Aorta (tissue), 5 donors: ENCODE data around the gene B3GALT5. TPM values are rescaled to one million over a fixed set of nuclear protein-coding genes. Genes with fewer than 3 reads are reported as not detected.

Experiments used
- ATAC-seq: fragments of 200-7000 bp; cut with Tn5 transposase; one replicate; pipeline ENCODE4 v1.9.1; 2022; ENCODE audit warnings: moderate library complexity; ENCODE audit not compliant: low FRiP score
- DNase-seq, 2 donors: peaks; one replicate each; pipeline ENCODE4 v3.0.0-alpha.2; 2020
- H3K27ac ChIP-seq, 2 donors: one replicate each; pipeline ENCODE4 v1.5.1; 2013; ENCODE audit warnings: low read length in 2 of 2, mild to moderate bottlenecking in 2 of 2, moderate library complexity in 2 of 2, control low read depth in 1 of 2, inconsistent platforms in 1 of 2, low read depth in 1 of 2
- H3K27me3 ChIP-seq, 2 donors: one replicate each; pipeline ENCODE4 v1.6.1; 2013; ENCODE audit warnings: control low read depth in 1 of 2, low read length in 1 of 2, mild to moderate bottlenecking in 1 of 2, moderate library complexity in 1 of 2; ENCODE audit not compliant: insufficient read depth in 2 of 2, control insufficient read depth in 1 of 2
- H3K36me3 ChIP-seq, 2 donors: one replicate each; pipeline ENCODE4 v1.6.1; 2013; ENCODE audit warnings: control low read depth in 1 of 2, low read length in 1 of 2, mild to moderate bottlenecking in 1 of 2; ENCODE audit not compliant: insufficient read depth in 2 of 2, control insufficient read depth in 1 of 2
- H3K4me1 ChIP-seq, 2 donors: one replicate each; pipeline ENCODE4 v1.6.1; 2013; ENCODE audit warnings: low read length in 2 of 2, control low read depth in 1 of 2, mild to moderate bottlenecking in 1 of 2, moderate library complexity in 1 of 2; ENCODE audit not compliant: insufficient read depth in 2 of 2, control insufficient read depth in 1 of 2
- H3K4me3 ChIP-seq, 2 donors: one replicate each; pipeline ENCODE4 v1.5.1; 2013; ENCODE audit warnings: low read length in 2 of 2, control low read depth in 1 of 2, mild to moderate bottlenecking in 1 of 2
- H3K9me3 ChIP-seq: one replicate; pipeline ENCODE4 v1.6.1; 2013; ENCODE audit warnings: mild to moderate bottlenecking, low read length; ENCODE audit not compliant: control insufficient read depth
- WGBS, 2 donors: extraction: QIAGEN DNeasy Blood & Tissue Kit; methylation state at CpG; one replicate each; pipeline ENCODE4 v1.1.7; 2013; 5-methylcytosine and 5-hydroxymethylcytosine counted together
- intact Hi-C, 2 donors: fragments of 100-400 bp; cut with DNase I; formaldehyde crosslinking; loops; one replicate each; pipeline versions ENCODE4 v1.14.2 to v1.15.0; 2022
- polyA plus RNA-seq, 2 donors: library from polyadenylated mRNA; stranded (reverse); fragments of 200-250 nt; gene quantifications; one replicate each; pipeline ENCODE4 v1.2.3, GENCODE V29; 2013
- total RNA-seq, 2 donors: library from RNA; stranded (reverse); fragmentation: NEBNext Ultra II Directional; extraction: Animal tissue kit (Norgen Biotek cat#: 25700); gene quantifications; one replicate each; pipeline ENCODE4 v1.2.1, GENCODE V29; 2021
- donor health status: healthy with polysubstance abuse.
- donor health status: Bipolar disorder and iron deficiency.
- donor health status: DM: no; HTN: no; CAD: no.
- donor health status: DM: no; HTN: no; CAD: no.
- donor health status: DM: yes; HTN: yes; CAD: no.

The B3GALT5 gene
- total and polyA plus RNA-seq, 4 donors = 0.10 to 0.50 (median 0.30) TPM

- intact Hi-C loops = no loop called here
- 91 to 92% methylated on average over 12 of the region's 12 CpGs for WGBS, 2 donors
- DNase-seq = no peak
- no peak for ATAC-seq
- Histone ChIP-seq H3K4me1 (no peaks in the 10 kb centered on the region), H3K9me3 (no peaks in the 10 kb centered on the region), H3K4me3 (no peak overlapping the region), H3K36me3 (no peaks in the 10 kb centered on the region), H3K27me3 (no peaks in the 10 kb centered on the region), H3K27ac (no peak overlapping the region)
These were observed 51.8 kb downstream of the B3GALT5 start for GRCh38 chr21:39664586-39664985.

- Histone ChIP-seq H3K36me3 (no peaks in the 10 kb centered on the region), H3K4me1 (no peaks in the 10 kb centered on the region), H3K27ac (no peak overlapping the region), H3K9me3 (no peaks in the 10 kb centered on the region), H3K4me3 (no peak overlapping the region), H3K27me3 (no peaks in the 10 kb centered on the region)
- no peak for ATAC-seq
- intact Hi-C loops = no loop called here
- DNase-seq = no peak
- WGBS, 2 donors = 95 to 96% methylated on average over 6 of the region's 6 CpGs
These were observed 53.3 kb downstream of the B3GALT5 start for GRCh38 chr21:39666026-39666425.

- intact Hi-C loops = no loop called here
- Histone ChIP-seq H3K27ac (no peak overlapping the region), H3K4me3 (no peak overlapping the region), H3K9me3 (no peaks in the 10 kb centered on the region), H3K4me1 (no peaks in the 10 kb centered on the region), H3K27me3 (no peaks in the 10 kb centered on the region), H3K36me3 (no peaks in the 10 kb centered on the region)
- 86 to 88% methylated on average over 17 of the region's 17 CpGs for WGBS, 2 donors
- DNase-seq (no peak), ATAC-seq (no peak)
These were observed 54.1 kb downstream of the B3GALT5 start for GRCh38 chr21:39666681-39667315.

GRCh38 chr21:39667353-39667891, 54.7 kb downstream of the B3GALT5 start:
- H3K4me1 ChIP-seq = no peaks in the 10 kb centered on the region
- ATAC-seq (no peak), DNase-seq (no peak)
- no peaks in the 10 kb centered on the region for H3K9me3 ChIP-seq
- H3K27ac ChIP-seq = no peak overlapping the region
- H3K27me3 ChIP-seq = no peaks in the 10 kb centered on the region
- intact Hi-C loops = no loop called here
- 95 to 96% methylated on average over 10 of the region's 10 CpGs for WGBS, 2 donors
- no peaks in the 10 kb centered on the region for H3K36me3 ChIP-seq
- no peak overlapping the region for H3K4me3 ChIP-seq

- WGBS, 2 donors = 93 to 94% methylated on average over 9 of the region's 9 CpGs
- Histone ChIP-seq H3K9me3 (no peaks in the 10 kb centered on the region), H3K27me3 (no peaks in the 10 kb centered on the region), H3K4me3 (no peak overlapping the region), H3K4me1 (no peaks in the 10 kb centered on the region), H3K36me3 (no peaks in the 10 kb centered on the region), H3K27ac (no peak overlapping the region)
- intact Hi-C loops = no loop called here
- ATAC-seq (no peak), DNase-seq (no peak)
These were observed 55.6 kb downstream of the B3GALT5 start for GRCh38 chr21:39668369-39668768.

- intact Hi-C loops = no loop called here
- no peak for ATAC-seq
- H3K4me3 ChIP-seq = no peak overlapping the region
These were observed 56.7 kb downstream of the B3GALT5 start for GRCh38 chr21:39669485-39669884.

GRCh38 chr21:39669976-39670661, 57.4 kb downstream of the B3GALT5 start:
- DNase-seq (no peak), ATAC-seq (no peak)
- H3K9me3 ChIP-seq = no peaks in the 10 kb centered on the region
- H3K27ac ChIP-seq = no peak overlapping the region
- no peaks in the 10 kb centered on the region for H3K27me3 ChIP-seq
- no peaks in the 10 kb centered on the region for H3K36me3 ChIP-seq
- intact Hi-C loops = no loop called here
- no peak overlapping the region for H3K4me3 ChIP-seq
- 72% methylated on average over 8 of the region's 8 CpGs for WGBS, 2 donors
- H3K4me1 ChIP-seq = no peaks in the 10 kb centered on the region

More at GRCh38 chr21:39669485-39669884, 56.7 kb downstream of the B3GALT5 start:
- Histone ChIP-seq H3K9me3 (no peaks in the 10 kb centered on the region), H3K36me3 (no peaks in the 10 kb centered on the region), H3K4me1 (no peaks in the 10 kb centered on the region), H3K27ac (no peak overlapping the region), H3K27me3 (no peaks in the 10 kb centered on the region)
- WGBS, 2 donors = 79 to 84% methylated on average over 9 of the region's 9 CpGs
- no peak for DNase-seq

- WGBS, 2 donors = 61 to 67% methylated on average over 2 of the region's 2 CpGs
- Histone ChIP-seq H3K4me3 (no peak overlapping the region), H3K27ac (no peak overlapping the region), H3K27me3 (no peaks in the 10 kb centered on the region), H3K4me1 (no peaks in the 10 kb centered on the region), H3K9me3 (no peaks in the 10 kb centered on the region), H3K36me3 (no peaks in the 10 kb centered on the region)
- intact Hi-C loops = no loop called here
- ATAC-seq (no peak), DNase-seq (no peak)
These were observed 58.0 kb downstream of the B3GALT5 start for GRCh38 chr21:39670701-39671100.

- no peaks in the 10 kb centered on the region for H3K9me3 ChIP-seq
- no peaks in the 10 kb centered on the region for H3K27me3 ChIP-seq
- DNase-seq (no peak), ATAC-seq (no peak)
- WGBS, 2 donors = 86 to 89% methylated on average over 8 of the region's 8 CpGs
- no peaks in the 10 kb centered on the region for H3K36me3 ChIP-seq
- H3K4me1 ChIP-seq = no peaks in the 10 kb centered on the region
- intact Hi-C loops = no loop called here
- H3K27ac ChIP-seq = no peak overlapping the region
- no peak overlapping the region for H3K4me3 ChIP-seq
These were observed 59.2 kb downstream of the B3GALT5 start for GRCh38 chr21:39671986-39672385.
